K562 (cell line): ENCODE results near the gene FGF23. TPM values are rescaled to one million over a fixed set of nuclear protein-coding genes. Genes with fewer than 3 reads are reported as not detected.

ENCODE experiments used
- ATAC-seq: fragments of 200-7000 bp; cut with Tn5 transposase; 3 replicates; pipeline ENCODE4 v1.9.1; 2020; ENCODE audit warnings: moderate library complexity
- BruUV-seq: library from RNA; stranded (reverse); fragments of 400-500 nt; replicated peaks from 2 replicates; lab custom pipeline; 2021; lab: Mats Ljungman, UMichigan
- CTCF ChIA-PET: fragments of 300-600 bp; formaldehyde crosslinking; extraction: SDS; loops from one replicate; lab custom pipeline; 2021; ENCODE audit warnings: low intra/inter-chr PET ratio; lab: Yijun Ruan, JAX
- POLR2A ChIA-PET: fragments of 300-600, 350-650 bp; sonication (Branson Sonifier 250); formaldehyde crosslinking; extraction: SDS; loops from one replicate; lab custom pipeline; 2021; ENCODE audit warnings: antibody characterized with exemption, inconsistent platforms; lab: Yijun Ruan, JAX
- DNase-seq, 4 experiments: peaks; one replicate each; pipeline versions ENCODE4 v3.0.0 to v3.0.0-alpha.2; 2011 to 2018; ENCODE audit warnings: low spot score in 3 of 4, mixed read lengths in 3 of 4; ENCODE audit errors: extremely low read depth in 1 of 4
- FAIRE-seq: peaks from 2 replicates; lab custom pipeline; 2011; peaks lifted over from hg19 to GRCh38; lab: Jason Lieb, UNC
- H2AFZ ChIP-seq: 2 replicates; pipeline ENCODE4 v1.6.0; 2011; ENCODE audit warnings: low read depth, low read length, control low read depth, inconsistent platforms
- H3K27ac ChIP-seq: fragments of 200-600 bp; 3 replicates; pipeline ENCODE4 v1.8.0; 2011; ENCODE audit warnings: low read depth, mild to moderate bottlenecking, control low read depth, inconsistent platforms, low read length, moderate library complexity, mixed read lengths; ENCODE audit errors: extremely low read depth
- H3K27me3 ChIP-seq, 2 experiments: fragments of 300-600 bp in 1 of 2; 2 replicates in 1 of 2; 3 replicates in 1 of 2; pipeline versions ENCODE4 v1.6.0 to v1.8.0; 2011; ENCODE audit warnings: inconsistent platforms in 2 of 2, low read length in 2 of 2, mild to moderate bottlenecking in 1 of 2, mixed read lengths in 1 of 2, moderate library complexity in 1 of 2; ENCODE audit not compliant: control insufficient read depth in 2 of 2, insufficient read depth in 2 of 2
- H3K36me3 ChIP-seq: fragments of 300-600 bp; 3 replicates; pipeline ENCODE4 v1.8.0; 2011; ENCODE audit warnings: mild to moderate bottlenecking, low read length, inconsistent platforms; ENCODE audit not compliant: control insufficient read depth, insufficient read depth
- H3K4me1 ChIP-seq, 2 experiments: fragments of 200-600 bp in 1 of 2; replicated peaks in 1 of 2; 2 replicates in 1 of 2; 3 replicates in 1 of 2; pipeline versions ENCODE4 v1.5.1 to v1.8.0; 2011; ENCODE audit warnings: inconsistent platforms in 2 of 2, low read length in 2 of 2, mild to moderate bottlenecking in 1 of 2, mixed read lengths in 1 of 2, moderate library complexity in 1 of 2; ENCODE audit not compliant: control insufficient read depth in 2 of 2, insufficient read depth in 2 of 2
- H3K4me2 ChIP-seq: 2 replicates; pipeline ENCODE4 v1.6.1; 2011; ENCODE audit warnings: low read length, control low read depth, inconsistent platforms, mixed read lengths; ENCODE audit not compliant: insufficient read depth
- H3K4me3 ChIP-seq: fragments of 200-600 bp; sonication (generic), shearing (Covaris generic); 2 replicates; pipeline ENCODE4 v1.5.1; 2016; ENCODE audit warnings: control low read depth, inconsistent platforms
- H3K79me2 ChIP-seq: fragments of 200-600 bp; 3 replicates; pipeline ENCODE4 v1.8.0; 2011; ENCODE audit warnings: low read length, inconsistent platforms; ENCODE audit not compliant: control insufficient read depth, insufficient read depth
- H3K9ac ChIP-seq, 2 experiments: 2 replicates each; pipeline versions ENCODE4 v1.6.0 to v1.6.1; 2011; ENCODE audit warnings: low read depth in 2 of 2, low read length in 2 of 2, control low read depth in 1 of 2, inconsistent platforms in 1 of 2, mild to moderate bottlenecking in 1 of 2, mixed read lengths in 1 of 2; ENCODE audit not compliant: insufficient read depth in 1 of 2
- H3K9me1 ChIP-seq: one replicate; pipeline ENCODE4 v1.6.0; 2011; ENCODE audit warnings: inconsistent platforms, mild to moderate bottlenecking, low read length, moderate library complexity; ENCODE audit not compliant: control insufficient read depth, insufficient read depth
- H3K9me3 ChIP-seq: replicated peaks from 2 replicates; pipeline ENCODE4 v1.5.1; 2011; ENCODE audit warnings: low read depth, low read length, inconsistent platforms; ENCODE audit not compliant: control insufficient read depth, insufficient read depth
- H4K20me1 ChIP-seq: replicated peaks from 2 replicates; pipeline ENCODE4 v1.6.1; 2011; ENCODE audit warnings: low read length, inconsistent platforms, mixed read lengths; ENCODE audit not compliant: control insufficient read depth, insufficient read depth
- ASH1L ChIP-seq: fragments of 450-650 bp; IDR thresholded peaks from 2 replicates; pipeline ENCODE4 v1.6.1; 2018; ENCODE audit warnings: borderline replicate concordance, mild to moderate bottlenecking, low read depth; ENCODE audit not compliant: partially characterized antibody
- CBFA2T2 ChIP-seq: fragments of 450-650 bp; conservative IDR thresholded peaks from 2 replicates; pipeline ENCODE4 v1.6.1; 2017; ENCODE audit warnings: mild to moderate bottlenecking
- CBFA2T3 ChIP-seq: fragments of 450-650 bp; IDR thresholded peaks from 2 replicates; pipeline ENCODE4 v1.6.1; 2017
- CHCHD3 ChIP-seq: fragments of 250-450 bp; sonication (Bioruptor Pico); IDR thresholded peaks from 2 replicates; pipeline ENCODE4 v2.1.2; 2022; ENCODE audit warnings: mild to moderate bottlenecking
- CTBP1 ChIP-seq: fragments of 450-650 bp; IDR thresholded peaks from 2 replicates; pipeline ENCODE4 v1.6.1; 2016; ENCODE audit warnings: borderline replicate concordance
- GMEB1 ChIP-seq: fragments of 250-450 bp; sonication (Bioruptor Pico); IDR thresholded peaks from 2 replicates; pipeline ENCODE4 v1.4.0; 2020; ENCODE audit warnings: mild to moderate bottlenecking
- KDM1A ChIP-seq, 2 experiments: fragments of 450-650 bp; IDR thresholded peaks; 2 replicates each; pipeline ENCODE4 v1.6.1; 2016; ENCODE audit warnings: mild to moderate bottlenecking in 2 of 2
- RCOR1 ChIP-seq, 2 experiments: IDR thresholded peaks; 2 replicates each; pipeline ENCODE4 v1.6.1; 2012; ENCODE audit warnings: low read depth in 2 of 2, low read length in 2 of 2, borderline replicate concordance in 1 of 2, improper control_type of control experiment in 1 of 2
- SMARCE1 ChIP-seq: fragments of 450-650 bp; IDR thresholded peaks from 2 replicates; pipeline ENCODE4 v1.7.1; 2016; ENCODE audit warnings: mild to moderate bottlenecking
- STAT5B ChIP-seq: fragments of 250-450 bp; sonication (Bioruptor Pico); IDR thresholded peaks from 2 replicates; pipeline ENCODE4 v1.8.0; 2021; ENCODE audit warnings: mild to moderate bottlenecking, inconsistent platforms
- TAL1 ChIP-seq: fragments of 450-650 bp; IDR thresholded peaks from 2 replicates; pipeline ENCODE4 v1.6.1; 2016; ENCODE audit warnings: mild to moderate bottlenecking
- ZBED1 ChIP-seq: IDR thresholded peaks from 2 replicates; pipeline ENCODE4 v1.6.1; 2014
- ZBTB43 ChIP-seq: sonication (generic); formaldehyde crosslinking; IDR thresholded peaks from 2 replicates; pipeline ENCODE4 v1.8.0; 2023; ENCODE audit warnings: mild to moderate bottlenecking, missing genetic modification reagents
- ZEB2 ChIP-seq: fragments of 450-650 bp; IDR thresholded peaks from 2 replicates; pipeline ENCODE4 v1.6.1; 2016
- ZNF23 ChIP-seq: fragments of 250-450 bp; sonication (Bioruptor Pico); IDR thresholded peaks from 2 replicates; pipeline ENCODE4 v1.4.0; 2020; ENCODE audit warnings: mild to moderate bottlenecking
- ZNF449 ChIP-seq: fragments of 250-450 bp; sonication (Bioruptor Pico); IDR thresholded peaks from 2 replicates; pipeline ENCODE4 v1.8.0; 2022; ENCODE audit warnings: moderate library complexity, mild to moderate bottlenecking, inconsistent platforms
- WGBS: fragments of 100-300 bp; shearing (Covaris generic); methylation state at CpG from one replicate; pipeline ENCODE4 v1.1.6; 2016; ENCODE audit warnings: low coverage, mixed read lengths; ENCODE audit not compliant: insufficient coverage; ENCODE audit errors: missing lambda C conversion rate; 5-methylcytosine and 5-hydroxymethylcytosine counted together
- in situ Hi-C: fragments of 300-500 bp; cut with MboI; formaldehyde crosslinking; loops from 4 replicates; pipeline ENCODE4 v1.15.0; 2018; ENCODE audit warnings: inconsistent platforms, mixed read lengths
- intact Hi-C: fragments of 100-400 bp; cut with micrococcal nuclease; formaldehyde crosslinking; loops from 2 replicates; pipeline ENCODE4 v1.14.2; 2022
- polyA plus RNA-seq, 8 experiments: library from polyadenylated mRNA; depleted of rRNA in 4 of 8; stranded (reverse) in 5 of 8; unstranded in 3 of 8; fragments of >200 nt; fragmentation: Nextera tagmentation in 2 of 8; fragmentation: Illumina TruSeq in 1 of 8; extraction: Ambion mirVana in 2 of 8; extraction: Trizol in 1 of 8; gene quantifications; 2 replicates each; pipeline versions ENCODE4 v1.2.1 to v1.2.3, GENCODE V29; 2011 to 2014; ENCODE audit warnings: inconsistent platforms in 1 of 8, missing spikeins in 1 of 8
- total RNA-seq, 7 experiments: library from RNA; depleted of rRNA in 6 of 7; stranded (reverse); fragments of >200 nt in 6 of 7; fragmentation: Illumina TruSeq in 2 of 7; extraction: Trizol in 2 of 7; gene quantifications; 2 replicates each; pipeline versions ENCODE4 v1.2.1 to v1.2.3, GENCODE V29; 2011 to 2021; ENCODE audit warnings: low replicate concordance in 1 of 7

Gene FGF23
- total and polyA plus RNA-seq, 9 of the 15 experiments (the other 6 are each of a cell fraction or from before 2014, with no cell fraction given): 0.38 TPM; not detected in 8

GRCh38 chr12:4388032-4388431 is 8.5 kb upstream of the FGF23 start:
- Histone ChIP-seq H3K4me3 (no peak overlapping the region), H3K9me1 (no peaks in the 10 kb centered on the region), H3K27me3 (no peaks in the 10 kb centered on the region), H3K79me2 (no peaks in the 10 kb centered on the region), H4K20me1 (no peaks in the 10 kb centered on the region), H3K4me2 (no peak overlapping the region), H2AFZ (no peak overlapping the region), H3K9me3 (no peaks in the 10 kb centered on the region), H3K36me3 (no peaks in the 10 kb centered on the region), H3K27ac (no peak overlapping the region), H3K4me1 (peaks cover 12 to 23% of the 10 kb centered on the region in 2 experiments; a peak in 4 of 5 replicates), H3K9ac (no peak overlapping the region)
- ATAC-seq: no peak
- CTCF ChIA-PET: no interaction called here
- in situ Hi-C loops (no loop called here), intact Hi-C loops (loop anchor here (5.0 kb wide), 1 partner anchor 34 kb away; no protein-coding TSS in a partner anchor)
- POLR2A ChIA-PET: interaction anchor here (1.4 kb wide), 1 partner anchor 14 kb away, joined by 3 read pairs; no protein-coding TSS in a partner anchor
- peak in 3 of 4 experiments; percentile 16 to 52 (median 23) for DNase-seq
- 0% methylated on average over 1 of the region's 1 CpG for WGBS
- BruUV-seq: no TSS peak
- FAIRE-seq: peak; percentile 32
- TF ChIP-seq CHCHD3 (CRISPR knock-in tag) (no peak), ZBED1 (no peak), RCOR1 (IDR thresholded peaks at IDR 0.05; ENCODE audit: borderline replicate concordance in 1 of 2, low read depth in 2 of 2, low read length in 2 of 2) (peak in 1 of 2 experiments; percentile 41; a peak in 1 of 4 replicates), ZBTB43 (CRISPR knock-in tag) (no peak), STAT5B (CRISPR knock-in tag) (no peak), ZNF23 (CRISPR knock-in tag) (no peak), SMARCE1 (no peak), ZNF449 (no peak), GMEB1 (CRISPR knock-in tag) (no peak), CBFA2T3 (peak; percentile 44; the same call in 1 of the 2 replicates), CBFA2T2 (0 out of 2 replicates have a peak, but pooled peaks have one; percentile 18), TAL1 (peak; percentile 13; the same call in 1 of the 2 replicates), ZEB2 (peak; percentile 52; the same call in 1 of the 2 replicates), KDM1A (IDR thresholded peaks at IDR 0.05) (0 out of 4 replicates have a peak, but pooled peaks of 1 of the 2 experiments have one; percentile 10), ASH1L (no peak), CTBP1 (peak; percentile 29; the same call in 1 of the 2 replicates)
